AG09309 (cell line): Measurements from ENCODE around the gene SPACA5B.
"Not testable (repeated sequence)": the region's sequence is repeated elsewhere in the genome, so short reads cannot be mapped to it uniquely, and the experiment has no call there.

ENCODE experiments used
- DNase-seq: peaks from one replicate; pipeline ENCODE4 v3.0.0-alpha.2; 2010; ENCODE audit warnings: low read depth
- H3K4me3 ChIP-seq: 2 replicates; pipeline ENCODE4 v1.5.1; 2011; ENCODE audit warnings: mild to moderate bottlenecking, low read depth, low read length, moderate library complexity; ENCODE audit not compliant: control insufficient read depth
- TF ChIP-seq, protein P1 (sequence below): IDR thresholded peaks from 2 replicates; pipeline ENCODE4 v1.5.1; 2011; ENCODE audit warnings: mild to moderate bottlenecking, low read depth, low read length, inconsistent platforms; ENCODE audit not compliant: insufficient read depth, control insufficient read depth; ENCODE audit errors: missing control alignments

SPACA5B gene

DNA sequence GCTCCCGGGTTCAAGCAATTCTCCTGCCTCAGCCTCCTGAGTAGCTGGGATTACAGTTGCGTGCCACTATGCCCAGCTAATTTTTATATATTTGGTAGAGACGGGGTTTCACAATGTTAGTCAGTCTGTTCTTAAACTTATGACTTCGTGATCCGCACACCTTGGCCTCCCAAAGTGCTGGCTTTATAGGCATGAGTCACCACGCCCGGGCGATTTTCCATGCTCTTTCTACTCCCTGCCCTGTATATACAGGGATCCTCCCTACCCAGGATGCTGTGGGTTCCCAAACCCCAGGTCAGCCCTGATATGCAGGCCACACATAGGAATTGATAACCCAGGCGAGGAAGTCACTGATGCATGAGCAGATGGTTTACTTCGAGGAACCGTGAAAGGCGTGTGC, 34.8 kb downstream of the SPACA5B start:
- no peak overlapping the region for H3K4me3 ChIP-seq
- TF ChIP-seq, protein P1, sequence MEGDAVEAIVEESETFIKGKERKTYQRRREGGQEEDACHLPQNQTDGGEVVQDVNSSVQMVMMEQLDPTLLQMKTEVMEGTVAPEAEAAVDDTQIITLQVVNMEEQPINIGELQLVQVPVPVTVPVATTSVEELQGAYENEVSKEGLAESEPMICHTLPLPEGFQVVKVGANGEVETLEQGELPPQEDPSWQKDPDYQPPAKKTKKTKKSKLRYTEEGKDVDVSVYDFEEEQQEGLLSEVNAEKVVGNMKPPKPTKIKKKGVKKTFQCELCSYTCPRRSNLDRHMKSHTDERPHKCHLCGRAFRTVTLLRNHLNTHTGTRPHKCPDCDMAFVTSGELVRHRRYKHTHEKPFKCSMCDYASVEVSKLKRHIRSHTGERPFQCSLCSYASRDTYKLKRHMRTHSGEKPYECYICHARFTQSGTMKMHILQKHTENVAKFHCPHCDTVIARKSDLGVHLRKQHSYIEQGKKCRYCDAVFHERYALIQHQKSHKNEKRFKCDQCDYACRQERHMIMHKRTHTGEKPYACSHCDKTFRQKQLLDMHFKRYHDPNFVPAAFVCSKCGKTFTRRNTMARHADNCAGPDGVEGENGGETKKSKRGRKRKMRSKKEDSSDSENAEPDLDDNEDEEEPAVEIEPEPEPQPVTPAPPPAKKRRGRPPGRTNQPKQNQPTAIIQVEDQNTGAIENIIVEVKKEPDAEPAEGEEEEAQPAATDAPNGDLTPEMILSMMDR = no peak
- no peak for DNase-seq

DNA sequence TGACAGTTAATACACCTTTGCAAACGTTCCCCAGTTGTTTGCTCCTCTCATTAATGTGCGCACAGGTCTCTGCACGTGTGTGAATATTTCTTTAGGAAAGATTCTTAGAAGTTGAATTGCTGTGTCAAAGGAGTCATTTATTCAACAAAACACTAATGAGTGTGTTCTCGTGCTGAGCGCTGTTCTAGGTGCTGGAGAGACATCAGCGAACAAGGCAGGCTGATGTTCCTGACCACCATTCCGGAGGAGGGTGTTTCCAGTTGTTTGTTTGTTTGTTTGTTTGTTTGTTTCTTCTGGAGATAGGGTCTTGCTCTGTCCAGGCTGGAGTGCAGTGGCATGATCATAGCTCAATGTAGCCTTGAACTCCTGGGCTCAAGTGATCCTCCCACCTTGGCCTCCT, 35.9 kb downstream of the SPACA5B start:
- not testable (repeated sequence) for H3K4me3 ChIP-seq, DNase-seq

DNA sequence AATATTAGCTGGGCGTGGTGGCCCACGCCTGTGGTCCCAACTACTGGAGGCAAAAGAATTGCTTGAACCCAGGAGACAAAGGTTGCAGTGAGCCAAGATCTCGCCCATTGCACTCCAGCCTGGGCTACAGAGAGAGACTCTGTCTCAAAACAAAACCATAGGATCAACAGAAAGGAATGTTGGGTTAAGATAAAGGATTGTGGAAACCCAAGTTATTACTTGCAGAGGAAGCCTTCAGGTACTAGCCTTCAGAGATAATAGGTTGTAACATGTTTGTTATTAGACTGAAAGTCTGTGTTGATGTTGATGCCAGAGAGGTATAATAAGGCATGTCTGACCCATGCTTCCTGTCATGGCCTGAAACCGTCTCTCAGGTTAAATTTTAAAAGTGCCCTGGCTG, 49.3 kb downstream of the SPACA5B start:
- no peak overlapping the region for H3K4me3 ChIP-seq
- DNase-seq = no peak
- TF ChIP-seq, protein P1 = no peak

DNA sequence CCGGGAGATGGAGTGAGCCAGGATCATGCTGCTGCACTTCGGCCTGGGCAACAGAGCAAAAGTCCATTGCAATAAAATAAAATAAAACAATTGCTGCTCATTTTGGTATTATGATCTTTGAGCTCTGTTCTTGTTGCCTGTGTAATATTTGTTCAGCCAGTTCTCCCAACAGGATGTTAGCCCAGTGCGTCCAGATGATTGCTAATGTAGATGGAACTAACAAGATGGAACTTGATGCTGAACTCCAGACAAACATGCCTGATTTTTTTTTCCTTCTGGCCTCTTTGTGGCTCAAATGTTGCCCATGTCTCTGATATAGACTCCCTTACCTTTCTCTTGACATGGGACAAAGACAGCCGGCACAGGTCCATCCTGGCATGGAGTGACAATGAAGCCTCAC, 50.4 kb downstream of the SPACA5B start:
- DNase-seq = no peak
- TF ChIP-seq, protein P1 = no peak
- no peak overlapping the region for H3K4me3 ChIP-seq

DNA sequence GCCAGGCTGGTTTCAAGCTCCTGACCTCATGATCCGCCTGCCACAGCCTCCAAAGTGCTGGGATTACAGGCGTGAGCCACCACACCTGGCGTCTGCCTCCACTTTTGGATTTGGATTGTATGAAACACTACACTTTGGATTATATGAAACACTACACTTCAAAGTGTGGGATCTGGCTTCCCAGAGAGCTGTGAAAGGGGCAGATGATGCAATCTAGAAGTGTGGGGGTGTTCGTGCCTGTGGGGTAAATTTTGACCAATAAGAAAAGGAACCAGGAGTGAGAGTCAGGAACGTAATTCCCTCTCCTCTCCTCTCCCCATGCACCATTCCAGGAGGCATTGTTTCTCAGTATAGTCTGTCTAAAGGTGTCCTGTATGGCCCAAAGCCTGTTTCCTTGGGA, 51.5 kb downstream of the SPACA5B start:
- DNase-seq, H3K4me3 ChIP-seq: not testable (repeated sequence)
